Activated naive CD4-positive, alpha-beta T cell treated with anti-CD3 and anti-CD28 coated beads, Interleukin-2, amount 10 ng/mL, durations not matched to agents 7 days and 5 days (primary cell): ENCODE data around the gene FAT2.
"Not testable (repeated sequence)": the region's sequence is repeated elsewhere in the genome, so short reads cannot be mapped to it uniquely, and the experiment has no call there.

Experiments used
- CTCF ChIA-PET: fragments of 350-600 bp; sonication (Branson Sonifier 250); formaldehyde crosslinking; loops from one replicate; lab custom pipeline; 2021; ENCODE audit warnings: antibody characterized with exemption; lab: Charles Lee
- DNase-seq: peaks from one replicate; pipeline ENCODE4 v3.0.0-alpha.2; 2020
- H3K27ac Mint-ChIP-seq: one replicate; pipeline ENCODE4 v1.8.0; 2021; ENCODE audit warnings: mild to moderate bottlenecking, moderate library complexity, mixed read lengths
- H3K27me3 Mint-ChIP-seq: one replicate; pipeline ENCODE4 v1.8.0; 2021; ENCODE audit warnings: mild to moderate bottlenecking, mixed read lengths
- H3K36me3 Mint-ChIP-seq: one replicate; pipeline ENCODE4 v1.8.0; 2021; ENCODE audit warnings: mixed read lengths
- H3K4me1 Mint-ChIP-seq: one replicate; pipeline ENCODE4 v1.8.0; 2021; ENCODE audit warnings: mixed read lengths
- H3K4me3 Mint-ChIP-seq: one replicate; pipeline ENCODE4 v1.8.0; 2021; ENCODE audit warnings: mild to moderate bottlenecking, moderate library complexity, mixed read lengths
- H3K9me3 Mint-ChIP-seq: one replicate; pipeline ENCODE4 v1.8.0; 2021; ENCODE audit warnings: mixed read lengths

FAT2 gene

DNA sequence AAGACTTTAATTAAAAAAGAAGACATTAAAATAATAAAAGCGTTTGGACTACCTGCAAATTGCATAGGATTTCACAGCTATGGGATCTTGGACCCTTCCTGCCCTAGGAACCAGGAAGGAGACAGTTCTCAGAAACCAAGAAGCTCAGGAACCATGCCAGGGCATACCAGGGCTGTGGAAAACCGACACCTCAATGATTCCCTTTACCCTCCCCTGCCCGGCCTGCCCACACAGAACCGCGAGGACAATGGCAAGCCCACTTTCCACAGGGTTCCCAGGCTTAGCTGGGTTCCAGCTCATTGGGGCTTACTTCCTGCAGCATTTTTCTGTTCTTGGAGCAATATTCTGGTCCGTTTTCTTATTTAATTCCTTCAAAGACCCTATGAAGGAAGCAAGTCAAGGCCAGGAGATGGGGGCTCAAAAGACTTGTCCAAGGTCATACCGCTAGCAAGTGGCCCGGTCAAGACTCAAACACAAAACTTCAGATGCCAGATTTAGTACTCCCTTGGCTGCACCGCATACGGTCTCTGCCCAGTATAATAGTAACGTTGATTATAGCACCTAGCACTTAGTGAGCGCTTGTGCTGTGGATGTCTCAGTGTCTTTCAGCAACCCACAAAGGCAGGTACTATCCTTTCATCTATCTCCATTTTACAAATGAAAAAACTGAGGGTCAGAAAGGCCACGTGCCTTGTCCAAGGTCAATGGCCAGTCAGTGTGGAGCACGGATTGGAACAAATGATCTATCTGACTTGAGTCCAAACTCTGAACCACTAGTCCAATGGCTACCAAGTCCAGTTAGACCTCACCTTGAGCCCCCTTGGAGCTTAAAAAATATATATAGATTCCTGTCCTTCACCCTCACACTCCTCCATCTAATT lies 6.8 kb downstream of the FAT2 start:
- Mint-ChIP-seq H3K27me3 (peaks cover 10% of the 10 kb centered on the region), H3K27ac (no peak overlapping the region), H3K36me3 (no peaks in the 10 kb centered on the region), H3K4me3 (no peak overlapping the region), H3K9me3 (no peaks in the 10 kb centered on the region), H3K4me1 (no peaks in the 10 kb centered on the region)
- no peak for DNase-seq
- CTCF ChIA-PET = no interaction called here

DNA sequence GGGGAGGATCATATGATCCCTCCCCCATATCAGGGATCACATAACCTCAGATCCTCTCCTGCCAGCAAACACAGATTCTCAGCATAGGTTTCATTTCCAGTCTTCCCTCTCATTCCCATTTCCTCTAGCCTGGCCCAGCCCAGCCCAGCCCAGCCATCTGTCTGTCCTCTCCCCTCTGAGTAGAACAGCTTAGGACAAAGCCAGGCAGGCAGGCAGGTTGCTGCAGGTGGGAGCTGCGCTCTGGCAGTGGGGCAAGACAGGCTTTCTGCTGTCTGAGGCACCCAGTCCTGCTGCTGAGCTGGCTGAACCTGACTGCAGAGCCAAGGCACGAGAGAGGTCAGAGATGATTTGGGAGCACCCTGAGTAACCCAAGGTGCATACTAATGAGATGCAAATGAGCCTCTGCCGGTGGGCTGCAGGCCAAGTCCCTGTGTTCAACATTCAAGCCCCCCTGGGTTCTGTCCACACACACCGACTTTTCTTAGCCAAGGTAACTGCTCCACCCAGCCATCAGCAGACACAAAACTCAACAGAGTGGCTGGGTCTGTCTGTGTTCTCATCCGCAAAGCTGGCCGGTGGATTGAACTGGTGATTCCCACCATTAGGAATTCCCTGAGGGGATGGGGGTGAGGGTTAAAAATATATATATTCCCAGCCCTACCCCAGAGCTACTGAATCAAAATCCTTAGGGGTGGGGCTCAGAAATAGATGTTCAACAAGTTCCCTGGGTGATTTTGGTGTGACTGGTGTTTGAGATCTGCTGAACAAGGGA lies 9.1 kb downstream of the FAT2 start:
- H3K9me3 Mint-ChIP-seq = no peaks in the 10 kb centered on the region
- H3K4me3 Mint-ChIP-seq = no peak overlapping the region

DNA sequence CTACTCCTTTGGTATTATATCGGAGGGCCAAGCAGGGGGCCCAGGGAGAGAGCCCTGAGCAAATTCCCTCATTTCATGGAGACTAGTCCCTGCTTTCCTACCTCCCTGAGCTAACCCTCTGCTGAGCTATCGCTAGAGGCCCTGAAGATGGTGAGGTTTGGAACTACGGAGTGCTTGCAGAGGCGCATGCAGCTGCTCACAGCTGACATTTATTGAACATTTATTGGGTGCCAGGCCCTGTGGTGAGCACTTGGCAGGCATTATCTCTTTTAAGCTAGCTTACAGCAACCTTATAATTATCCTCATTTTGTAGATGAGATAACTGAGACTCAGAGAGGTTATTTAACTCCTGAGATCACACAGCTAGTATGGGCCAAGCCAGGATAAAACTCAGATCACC lies 9.8 kb downstream of the FAT2 start:
- CTCF ChIA-PET = interaction anchor here (0.5 kb wide), 1 partner anchor 105 kb away, joined by 3 read pairs; no protein-coding TSS in a partner anchor
- Mint-ChIP-seq H3K9me3 (no peaks in the 10 kb centered on the region), H3K4me3 (no peak overlapping the region), H3K36me3 (no peaks in the 10 kb centered on the region), H3K27ac (no peak overlapping the region), H3K4me1 (peaks cover 11% of the 10 kb centered on the region), H3K27me3 (peaks cover 14% of the 10 kb centered on the region)
- DNase-seq = no peak

More for the DNA sequence above, 9.1 kb downstream of the FAT2 start:
- no peaks in the 10 kb centered on the region for H3K36me3 Mint-ChIP-seq
- CTCF ChIA-PET = interaction anchor here (0.5 kb wide), 1 partner anchor 106 kb away, joined by 3 read pairs; no protein-coding TSS in a partner anchor
- peaks cover 14% of the 10 kb centered on the region for H3K27me3 Mint-ChIP-seq
- DNase-seq = no peak
- H3K4me1 Mint-ChIP-seq = peaks cover 10% of the 10 kb centered on the region
- H3K27ac Mint-ChIP-seq = no peak overlapping the region

DNA sequence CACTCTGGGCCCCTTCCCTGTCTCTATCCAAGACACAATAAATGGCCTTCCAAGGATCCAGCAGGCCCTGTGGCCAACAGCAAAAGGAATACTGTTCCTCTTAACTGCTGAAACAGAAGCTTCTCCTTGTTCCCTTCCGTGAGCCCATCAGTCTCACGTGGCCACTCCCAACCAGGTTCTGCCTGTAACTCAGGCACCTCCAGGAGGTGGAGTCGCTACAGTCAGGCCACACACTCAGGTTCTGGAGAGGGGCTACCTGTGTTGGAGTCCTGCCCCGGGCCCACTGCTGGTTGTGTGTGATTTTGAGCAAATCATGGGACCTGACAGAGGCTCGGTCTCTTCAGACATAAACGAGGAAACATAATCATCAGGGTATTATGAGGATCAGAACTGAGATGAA lies 10.3 kb downstream of the FAT2 start:
- CTCF ChIA-PET = no interaction called here
- Mint-ChIP-seq H3K27ac (no peak overlapping the region), H3K27me3 (peaks cover 14% of the 10 kb centered on the region), H3K36me3 (no peaks in the 10 kb centered on the region), H3K4me3 (no peak overlapping the region), H3K4me1 (peaks cover 11% of the 10 kb centered on the region), H3K9me3 (no peaks in the 10 kb centered on the region)
- no peak for DNase-seq

DNA sequence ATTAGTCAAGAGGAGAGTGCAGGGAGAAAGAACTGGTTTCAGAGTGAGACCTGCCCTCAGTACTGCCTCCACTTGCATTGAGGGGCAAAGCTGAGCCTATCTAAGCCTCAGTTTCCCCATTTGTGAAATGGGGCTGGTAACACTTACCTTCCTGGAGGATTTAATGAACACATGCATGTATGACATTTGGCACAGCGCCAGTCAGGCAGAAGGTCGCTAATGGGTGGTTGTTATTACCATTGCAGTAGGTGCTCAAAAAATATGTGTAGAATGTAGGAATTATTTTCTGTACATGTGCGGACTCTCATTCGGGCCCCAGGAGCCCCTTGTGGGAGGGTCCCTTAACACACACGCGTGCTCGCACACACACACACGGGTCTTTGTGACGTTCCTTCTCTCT lies 10.9 kb downstream of the FAT2 start:
- Mint-ChIP-seq H3K27ac (no peak overlapping the region), H3K27me3 (peaks cover 14% of the 10 kb centered on the region), H3K36me3 (no peaks in the 10 kb centered on the region), H3K9me3 (no peaks in the 10 kb centered on the region), H3K4me3 (no peak overlapping the region), H3K4me1 (peaks cover 11% of the 10 kb centered on the region)
- CTCF ChIA-PET = no interaction called here
- no peak for DNase-seq

DNA sequence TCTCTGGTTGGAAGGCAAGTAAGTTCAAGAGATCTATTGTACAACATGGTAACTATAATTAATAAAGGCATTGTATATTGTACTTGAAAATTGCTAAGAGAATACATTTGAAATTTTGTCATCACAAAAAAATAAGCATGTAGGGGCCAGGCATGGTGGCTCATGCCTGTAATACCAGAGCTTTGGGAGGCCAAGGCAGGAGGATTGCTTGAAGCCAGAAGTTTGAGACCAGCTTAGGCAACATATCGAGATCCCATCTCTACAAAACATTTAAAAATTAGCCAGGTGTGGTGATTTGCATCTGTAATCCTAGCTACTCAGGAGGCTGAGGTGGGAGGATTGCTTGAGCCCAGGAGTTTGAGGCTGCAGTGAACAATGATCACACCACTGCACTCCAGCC lies 12.0 kb downstream of the FAT2 start:
- not testable (repeated sequence) for H3K36me3 Mint-ChIP-seq, DNase-seq, H3K9me3 Mint-ChIP-seq, H3K27ac Mint-ChIP-seq, H3K4me3 Mint-ChIP-seq
- Mint-ChIP-seq H3K27me3 (peaks cover 14% of the 10 kb centered on the region), H3K4me1 (peaks cover 11% of the 10 kb centered on the region)
- CTCF ChIA-PET = interaction anchor here (0.6 kb wide), 1 partner anchor 96 kb away, joined by 3 read pairs; no protein-coding TSS in a partner anchor

DNA sequence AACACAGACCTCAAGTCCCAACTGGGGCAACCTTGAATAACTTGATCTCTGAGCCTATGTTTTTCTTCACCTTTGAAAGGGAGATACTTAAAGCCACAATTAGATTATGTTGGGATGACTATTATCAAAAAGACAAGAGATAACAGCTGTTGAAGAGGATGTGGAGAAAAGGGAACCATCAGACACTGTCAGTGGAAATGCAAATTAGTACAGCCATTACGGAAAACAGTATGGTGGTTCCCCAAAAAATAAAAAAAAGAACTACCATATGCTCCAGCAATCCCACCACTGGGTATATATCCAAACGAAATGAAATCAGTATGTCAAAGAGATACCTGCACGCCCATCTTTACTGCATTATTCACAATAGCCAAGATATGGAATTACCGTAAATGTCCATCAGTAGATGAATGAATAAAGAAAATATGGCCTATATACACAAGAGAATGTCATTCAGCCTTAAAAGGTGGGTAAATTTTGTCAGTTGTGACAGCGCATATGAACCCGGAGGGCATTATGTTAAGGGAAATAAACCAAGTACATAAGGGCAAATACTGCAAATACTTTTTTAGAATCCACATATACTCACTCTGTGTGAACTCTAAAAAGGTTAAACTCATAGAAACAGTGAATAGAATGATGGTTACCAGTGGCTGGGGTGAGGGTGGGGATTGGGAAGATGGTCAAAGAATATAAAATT lies 12.7 kb downstream of the FAT2 start:
- H3K4me1 Mint-ChIP-seq = peaks cover 11% of the 10 kb centered on the region
- no peak overlapping the region for H3K4me3 Mint-ChIP-seq
- peaks cover 14% of the 10 kb centered on the region for H3K27me3 Mint-ChIP-seq
- H3K27ac Mint-ChIP-seq = no peak overlapping the region
- CTCF ChIA-PET = no interaction called here
- no peaks in the 10 kb centered on the region for H3K36me3 Mint-ChIP-seq
- no peak for DNase-seq
- no peaks in the 10 kb centered on the region for H3K9me3 Mint-ChIP-seq

DNA sequence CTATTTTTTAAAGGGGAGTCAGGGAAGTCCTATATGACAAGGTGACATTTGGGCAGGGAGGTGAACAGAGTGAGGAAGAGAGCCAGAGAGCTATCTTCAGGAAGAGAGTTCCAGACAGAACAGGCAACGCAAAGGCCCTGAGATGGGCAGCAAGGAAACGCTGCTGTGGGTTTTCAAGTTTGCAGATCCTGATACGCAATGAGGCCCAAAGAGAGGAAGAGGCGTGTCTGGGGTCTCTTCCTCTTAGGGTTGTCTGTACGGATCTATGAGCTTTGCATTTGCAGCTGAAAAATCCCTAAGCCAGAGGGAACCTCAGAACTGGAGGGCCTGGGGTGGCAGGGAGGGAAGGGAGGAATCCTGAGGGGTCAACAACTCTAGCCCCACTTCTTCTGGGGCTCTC lies 13.6 kb downstream of the FAT2 start:
- peaks cover 14% of the 10 kb centered on the region for H3K27me3 Mint-ChIP-seq
- no peaks in the 10 kb centered on the region for H3K9me3 Mint-ChIP-seq
- no peak for DNase-seq
- no peak overlapping the region for H3K4me3 Mint-ChIP-seq
- CTCF ChIA-PET = no interaction called here
- peaks cover 11% of the 10 kb centered on the region for H3K4me1 Mint-ChIP-seq
- H3K36me3 Mint-ChIP-seq = no peaks in the 10 kb centered on the region
- no peak overlapping the region for H3K27ac Mint-ChIP-seq

DNA sequence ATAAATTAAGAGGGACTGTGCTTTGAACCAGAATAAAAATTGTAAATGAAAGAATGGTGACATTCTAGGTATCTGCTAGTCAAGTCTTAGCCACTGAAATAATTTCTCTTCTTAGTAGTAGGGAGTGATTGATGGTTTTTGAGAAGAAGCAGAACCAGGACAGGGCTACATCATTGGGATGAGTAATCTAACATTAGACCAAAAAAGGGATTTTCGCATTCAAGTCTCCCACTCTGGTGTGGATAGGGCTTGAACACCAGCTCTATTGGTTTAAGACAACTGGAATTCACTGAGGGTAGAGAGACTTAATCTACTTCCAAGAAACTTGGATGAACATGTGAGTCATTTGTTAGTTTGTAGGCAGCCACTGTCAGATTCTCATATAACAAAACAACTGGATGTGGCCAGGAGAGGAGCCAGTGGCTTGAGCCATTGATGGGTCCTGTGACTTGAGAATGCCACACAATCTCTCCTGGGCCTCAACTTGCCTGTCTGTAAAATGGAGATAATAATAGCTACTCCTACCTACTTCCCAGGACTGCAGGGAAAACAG lies 16.6 kb downstream of the FAT2 start:
- Mint-ChIP-seq H3K4me1 (peaks cover 11% of the 10 kb centered on the region), H3K36me3 (no peaks in the 10 kb centered on the region), H3K4me3 (no peak overlapping the region), H3K9me3 (no peaks in the 10 kb centered on the region), H3K27ac (no peak overlapping the region), H3K27me3 (peaks cover 4% of the 10 kb centered on the region)
- CTCF ChIA-PET = no interaction called here
- DNase-seq = no peak

DNA sequence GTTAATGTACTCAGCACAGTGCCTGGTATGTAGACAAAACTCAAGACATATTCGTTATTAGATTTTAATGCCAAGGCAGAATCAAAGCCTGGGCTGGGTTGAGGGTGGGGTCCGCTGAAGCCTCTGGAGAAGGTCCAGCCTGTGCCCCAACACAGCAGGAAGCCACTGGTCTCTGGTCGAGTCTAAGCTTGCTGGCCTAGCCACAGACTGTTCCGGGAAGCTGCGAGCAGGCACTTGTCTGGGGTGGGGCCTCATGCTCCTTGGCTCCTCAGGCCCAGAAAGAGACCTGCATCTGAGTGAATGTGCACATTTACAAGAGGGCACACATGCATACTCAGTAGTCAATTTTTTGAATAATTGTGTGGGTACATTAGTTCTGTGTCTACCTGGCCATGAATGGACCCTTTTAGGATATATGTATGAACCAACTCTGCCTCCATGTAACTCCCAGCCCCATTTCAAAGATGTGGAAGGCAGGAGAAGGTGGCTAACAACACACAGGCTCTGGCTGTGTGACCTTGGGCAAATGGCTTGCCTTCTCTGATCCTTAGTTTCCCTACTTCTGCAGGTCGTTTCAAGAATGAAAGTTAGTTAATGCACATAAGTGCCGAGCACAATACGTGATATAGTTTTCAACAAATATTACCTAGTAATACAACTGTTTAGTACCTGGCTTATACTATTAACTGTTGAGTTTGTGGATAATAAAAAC lies 18.3 kb downstream of the FAT2 start:
- Mint-ChIP-seq H3K9me3 (no peaks in the 10 kb centered on the region), H3K4me3 (no peak overlapping the region), H3K4me1 (peaks cover 9% of the 10 kb centered on the region), H3K27me3 (peaks cover 8% of the 10 kb centered on the region), H3K36me3 (no peaks in the 10 kb centered on the region), H3K27ac (no peak overlapping the region)
- DNase-seq = no peak
- CTCF ChIA-PET = no interaction called here

DNA sequence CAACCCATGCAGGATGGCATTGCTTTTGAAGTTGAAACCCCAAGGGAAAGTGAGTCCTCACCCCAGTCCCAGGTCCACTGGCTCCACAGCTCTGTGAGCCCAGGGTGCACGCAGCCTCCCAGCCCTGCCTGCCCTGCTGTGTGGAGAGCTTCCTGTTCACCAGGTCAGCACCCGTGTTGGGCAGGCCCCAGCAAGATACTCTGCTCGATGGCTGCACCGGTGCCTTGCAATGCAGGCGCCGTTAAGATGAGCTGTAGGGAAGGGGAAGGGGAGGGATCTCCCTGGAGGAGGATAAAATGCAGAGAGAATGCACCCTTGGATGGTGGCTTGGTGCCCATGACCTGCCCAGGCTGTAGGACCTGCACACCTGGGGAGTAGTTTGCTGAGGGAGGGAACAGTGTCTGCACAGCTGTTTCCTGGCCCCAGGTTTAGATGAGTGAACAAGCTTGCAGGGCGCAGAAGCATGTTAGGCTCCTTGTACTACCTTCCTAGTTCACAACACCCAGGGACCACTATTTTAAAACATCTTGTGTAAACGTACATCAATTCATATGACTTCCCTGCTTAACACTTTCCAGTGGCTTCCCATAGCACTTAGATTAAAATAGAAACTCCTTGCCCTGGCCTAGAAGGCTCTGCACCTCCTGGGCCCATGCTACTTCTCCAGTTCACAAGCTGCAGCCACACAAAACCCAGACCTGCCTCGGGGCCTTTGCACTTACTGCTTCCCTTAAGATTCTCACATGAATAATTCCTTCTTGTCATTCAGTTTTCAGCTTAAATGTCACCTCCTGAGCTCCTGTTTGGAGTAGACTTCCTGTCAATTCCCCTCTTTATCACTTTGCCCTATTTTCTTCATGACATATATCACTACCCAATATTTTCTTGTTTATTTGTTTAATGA lies 19.6 kb downstream of the FAT2 start:
- no peak overlapping the region for H3K4me3 Mint-ChIP-seq
- H3K27ac Mint-ChIP-seq = no peak overlapping the region
- CTCF ChIA-PET = no interaction called here
- no peaks in the 10 kb centered on the region for H3K9me3 Mint-ChIP-seq
- no peak for DNase-seq
- H3K4me1 Mint-ChIP-seq = no peaks in the 10 kb centered on the region
- H3K36me3 Mint-ChIP-seq = no peaks in the 10 kb centered on the region
- H3K27me3 Mint-ChIP-seq = peaks cover 5% of the 10 kb centered on the region

DNA sequence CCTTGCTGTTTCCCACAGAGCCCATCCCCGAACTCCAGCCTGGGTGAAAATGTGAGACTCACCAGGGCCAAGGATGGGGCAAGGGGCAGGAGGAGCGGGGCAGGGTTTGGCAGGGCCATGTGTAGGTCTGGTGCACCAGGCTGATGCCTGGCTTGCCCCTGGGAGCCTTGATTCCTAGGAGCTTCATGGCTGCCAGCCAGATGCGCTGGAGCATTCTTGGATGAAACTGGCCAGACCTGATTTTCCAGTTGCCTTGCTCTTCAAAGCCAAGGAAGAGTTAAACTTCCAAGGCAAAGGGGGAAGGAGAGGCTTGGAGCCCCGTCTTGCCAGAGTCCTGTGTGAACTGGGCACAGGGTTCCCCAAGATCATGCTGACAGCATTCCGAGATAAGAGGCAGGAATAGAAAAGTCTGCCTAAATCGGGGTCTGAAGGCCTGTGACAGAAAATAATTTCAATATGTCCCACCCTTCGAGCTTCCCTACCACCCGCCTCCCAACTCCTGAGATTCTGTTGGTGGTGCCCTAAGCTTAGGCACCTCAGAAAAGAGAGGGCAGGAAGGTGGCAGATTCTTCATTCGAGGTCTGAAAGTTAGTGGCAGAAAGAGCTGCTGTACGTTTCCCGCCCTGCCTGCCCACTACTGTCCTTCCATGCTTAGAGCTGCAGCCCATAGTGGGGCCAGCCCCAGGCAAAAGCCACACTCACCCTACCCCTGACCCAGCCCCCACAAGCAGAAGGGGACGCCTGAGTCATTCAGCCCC lies 20.4 kb downstream of the FAT2 start:
- H3K4me1 Mint-ChIP-seq = no peaks in the 10 kb centered on the region
- no peaks in the 10 kb centered on the region for H3K9me3 Mint-ChIP-seq
- no peaks in the 10 kb centered on the region for H3K36me3 Mint-ChIP-seq
- H3K27ac Mint-ChIP-seq = no peak overlapping the region
- no peak overlapping the region for H3K4me3 Mint-ChIP-seq
- CTCF ChIA-PET = interaction anchor here (0.6 kb wide), 1 partner anchor 129 kb away, joined by 5 read pairs; no protein-coding TSS in a partner anchor
- no peak for DNase-seq
- H3K27me3 Mint-ChIP-seq = peaks cover 8% of the 10 kb centered on the region
